A673 (cell line): ENCODE data around the gene PALLD. TPM values are rescaled to one million over a fixed set of nuclear protein-coding genes. Genes with fewer than 3 reads are reported as not detected.

Source experiments
- BruUV-seq: library from RNA; stranded (reverse); fragments of 400-500 nt; replicated peaks from 2 replicates; lab custom pipeline; 2021; lab: Mats Ljungman, UMichigan
- CTCF ChIA-PET: fragments of 300-600 bp; sonication (Branson Sonifier 250); formaldehyde crosslinking; loops from one replicate; lab custom pipeline; 2022; ENCODE audit warnings: antibody characterized with exemption; lab: Charles Lee
- POLR2A ChIA-PET: fragments of 300-600 bp; sonication (Branson Sonifier 250); formaldehyde crosslinking; loops from one replicate; lab custom pipeline; 2022; ENCODE audit warnings: antibody characterized with exemption; ENCODE audit not compliant: low non-redundant PET; lab: Charles Lee
- DNase-seq: peaks from one replicate; pipeline ENCODE4 v3.0.0-alpha.2; 2015; ENCODE audit warnings: low spot score
- H3K27ac ChIP-seq: fragments of 200-600 bp; sonication (generic); 2 replicates; pipeline ENCODE4 v1.5.1; 2016; ENCODE audit warnings: mixed run types, low read depth, mild to moderate bottlenecking, mixed read lengths, antibody characterized with exemption, low read length; ENCODE audit not compliant: poor library complexity, severe bottlenecking
- H3K27me3 ChIP-seq: fragments of 200-600 bp; sonication (generic); replicated peaks from 2 replicates; pipeline ENCODE4 v1.6.1; 2017; ENCODE audit warnings: mixed run types, low read depth, mild to moderate bottlenecking, mixed read lengths, antibody characterized with exemption, low read length; ENCODE audit not compliant: insufficient read depth, poor library complexity
- H3K36me3 ChIP-seq: fragments of 200-600 bp; sonication (generic); 2 replicates; pipeline ENCODE4 v1.6.1; 2016; ENCODE audit warnings: mixed run types, mild to moderate bottlenecking, mixed read lengths, antibody characterized with exemption, low read length; ENCODE audit not compliant: insufficient read depth, poor library complexity, severe bottlenecking
- H3K4me1 ChIP-seq: fragments of 200-600 bp; sonication (generic); 2 replicates; pipeline ENCODE4 v1.6.1; 2017; ENCODE audit warnings: mixed run types, mild to moderate bottlenecking, mixed read lengths, antibody characterized with exemption, low read length; ENCODE audit not compliant: insufficient read depth, poor library complexity, severe bottlenecking
- H3K4me3 ChIP-seq: fragments of 200-600 bp; sonication (generic); 2 replicates; pipeline ENCODE4 v1.5.1; 2016; ENCODE audit warnings: low read depth, mixed run types, mild to moderate bottlenecking, mixed read lengths, low read length; ENCODE audit not compliant: poor library complexity, severe bottlenecking
- H3K9me3 ChIP-seq: fragments of 200-600 bp; sonication (generic); 2 replicates; pipeline ENCODE4 v1.6.1; 2016; ENCODE audit warnings: mixed run types, low read depth, mild to moderate bottlenecking, mixed read lengths, antibody characterized with exemption, low read length; ENCODE audit not compliant: poor library complexity, severe bottlenecking
- EZH2 ChIP-seq: fragments of 200-600 bp; sonication (generic); IDR thresholded peaks from 2 replicates; pipeline ENCODE4 v1.6.1; 2017; ENCODE audit warnings: borderline replicate concordance, low read depth, mild to moderate bottlenecking, mixed read lengths, antibody characterized with exemption, low read length; ENCODE audit not compliant: poor library complexity, severe bottlenecking
- intact Hi-C: fragments of 100-400 bp; cut with micrococcal nuclease; formaldehyde crosslinking; loops from one replicate; pipeline ENCODE4 v1.10.0; 2022; ENCODE audit not compliant: unreplicated experiment
- total RNA-seq: library from RNA; stranded (reverse); gene quantifications from 2 replicates; pipeline ENCODE4 v1.2.3, GENCODE V29; 2021
- TF ChIP-seq, protein P1 (sequence below): fragments of 300-800, 200-600 bp; sonication (generic); conservative IDR thresholded peaks from 2 replicates; pipeline ENCODE4 v1.5.1; 2017; ENCODE audit warnings: low read depth, mild to moderate bottlenecking, antibody characterized with exemption, low read length, moderate library complexity, mixed read lengths

The PALLD gene
- total RNA-seq, 1 experiment from 2014 or later: 44.1 TPM

DNA sequence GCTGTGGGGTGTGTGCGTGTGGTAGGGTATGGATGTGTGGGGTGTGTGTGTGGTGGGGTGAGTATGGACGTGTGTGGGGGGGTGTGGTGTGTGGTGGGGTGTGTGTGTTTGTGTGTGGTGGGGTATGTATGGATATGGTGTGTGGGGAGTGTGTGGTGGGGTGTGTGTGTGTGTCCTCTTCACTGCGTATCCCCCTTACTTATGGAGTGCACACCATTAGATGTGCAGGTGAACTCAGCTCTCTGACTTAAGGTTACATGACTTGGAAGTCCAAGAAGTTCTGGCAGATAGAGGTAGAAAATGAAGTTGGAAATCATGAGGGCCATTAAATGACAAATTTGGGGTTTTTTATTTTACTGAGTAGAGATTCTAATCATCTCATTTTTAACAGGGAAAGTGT is 182.5 kb downstream of the PALLD start:
- Histone ChIP-seq H3K4me3 (no peak overlapping the region), H3K36me3 (no peaks in the 10 kb centered on the region), H3K4me1 (no peaks in the 10 kb centered on the region), H3K27me3 (no peaks in the 10 kb centered on the region), H3K9me3 (no peaks in the 10 kb centered on the region), H3K27ac (no peak overlapping the region)
- POLR2A ChIA-PET: no interaction called here
- CTCF ChIA-PET: no interaction called here
- TF ChIP-seq EZH2: no peak
- TF ChIP-seq, protein P1, sequence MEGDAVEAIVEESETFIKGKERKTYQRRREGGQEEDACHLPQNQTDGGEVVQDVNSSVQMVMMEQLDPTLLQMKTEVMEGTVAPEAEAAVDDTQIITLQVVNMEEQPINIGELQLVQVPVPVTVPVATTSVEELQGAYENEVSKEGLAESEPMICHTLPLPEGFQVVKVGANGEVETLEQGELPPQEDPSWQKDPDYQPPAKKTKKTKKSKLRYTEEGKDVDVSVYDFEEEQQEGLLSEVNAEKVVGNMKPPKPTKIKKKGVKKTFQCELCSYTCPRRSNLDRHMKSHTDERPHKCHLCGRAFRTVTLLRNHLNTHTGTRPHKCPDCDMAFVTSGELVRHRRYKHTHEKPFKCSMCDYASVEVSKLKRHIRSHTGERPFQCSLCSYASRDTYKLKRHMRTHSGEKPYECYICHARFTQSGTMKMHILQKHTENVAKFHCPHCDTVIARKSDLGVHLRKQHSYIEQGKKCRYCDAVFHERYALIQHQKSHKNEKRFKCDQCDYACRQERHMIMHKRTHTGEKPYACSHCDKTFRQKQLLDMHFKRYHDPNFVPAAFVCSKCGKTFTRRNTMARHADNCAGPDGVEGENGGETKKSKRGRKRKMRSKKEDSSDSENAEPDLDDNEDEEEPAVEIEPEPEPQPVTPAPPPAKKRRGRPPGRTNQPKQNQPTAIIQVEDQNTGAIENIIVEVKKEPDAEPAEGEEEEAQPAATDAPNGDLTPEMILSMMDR: no peak
- no peak for DNase-seq
- no TSS peak for BruUV-seq
- intact Hi-C loops: no loop called here

DNA sequence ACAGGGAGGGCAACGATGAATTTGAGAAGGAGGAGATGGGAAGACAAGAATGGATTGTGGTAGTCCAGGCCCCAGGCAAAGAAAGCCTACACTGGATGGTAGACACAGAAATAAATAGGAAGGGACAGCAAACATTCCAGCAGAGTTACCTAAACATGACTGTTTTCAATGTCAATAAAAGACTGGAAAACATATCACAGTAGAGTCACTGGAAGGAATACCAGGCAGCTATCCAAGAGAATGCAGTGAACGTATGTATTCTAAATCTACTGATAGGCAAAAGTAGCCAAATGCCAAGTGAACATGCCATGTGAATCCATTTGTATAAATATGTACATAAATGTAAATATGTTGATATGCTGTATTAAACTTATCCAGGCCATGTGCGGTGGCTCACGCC is 183.0 kb downstream of the PALLD start:
- H3K27me3 ChIP-seq: no peaks in the 10 kb centered on the region
- no peaks in the 10 kb centered on the region for H3K9me3 ChIP-seq
- TF ChIP-seq, protein P1: no peak
- no peak for TF ChIP-seq EZH2
- no peaks in the 10 kb centered on the region for H3K36me3 ChIP-seq
- no peak overlapping the region for H3K27ac ChIP-seq
- no peaks in the 10 kb centered on the region for H3K4me1 ChIP-seq
- POLR2A ChIA-PET: no interaction called here
- CTCF ChIA-PET: no interaction called here
- no peak overlapping the region for H3K4me3 ChIP-seq
- BruUV-seq: no TSS peak
- intact Hi-C loops: no loop called here
- DNase-seq: no peak

DNA sequence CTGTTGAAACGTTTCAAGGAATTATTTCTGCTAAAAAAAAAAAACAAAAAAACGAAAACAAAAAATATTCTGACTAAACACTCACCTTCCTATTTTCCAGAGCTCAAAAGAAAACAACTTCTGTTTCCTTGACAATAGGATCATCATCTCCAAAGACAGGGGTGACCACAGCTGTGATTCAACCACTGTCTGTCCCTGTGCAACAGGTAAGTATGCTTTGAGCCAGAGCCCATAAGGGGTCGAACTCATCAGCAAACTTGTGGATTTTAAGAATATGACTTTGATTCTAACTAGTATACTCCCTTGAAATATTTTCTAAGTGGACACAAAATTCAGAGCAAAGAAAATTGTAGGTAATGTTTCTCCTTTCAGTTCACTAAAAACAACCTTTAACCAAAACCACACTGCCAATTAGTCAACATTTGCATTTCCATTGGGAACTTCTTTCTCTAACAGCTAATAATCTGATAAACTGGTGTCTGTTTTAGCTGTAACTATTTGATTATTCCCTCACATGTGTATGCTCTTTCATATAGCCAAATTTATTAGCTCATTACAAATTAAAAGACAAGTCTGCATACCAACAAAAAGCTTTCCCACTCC is 186.1 kb downstream of the PALLD start:
- ChIA-PET POLR2A (interaction anchor here (0.7 to 0.8 kb wide), 2 partner anchors 795 to 1920 kb away, joined by 5 to 6 read pairs; no protein-coding TSS in a partner anchor), CTCF (no interaction called here)
- intact Hi-C loops: no loop called here
- Histone ChIP-seq H3K27ac (no peak overlapping the region), H3K27me3 (no peaks in the 10 kb centered on the region), H3K4me3 (no peak overlapping the region), H3K9me3 (no peaks in the 10 kb centered on the region), H3K4me1 (no peaks in the 10 kb centered on the region), H3K36me3 (no peaks in the 10 kb centered on the region)
- BruUV-seq: no TSS peak
- TF ChIP-seq EZH2: no peak
- TF ChIP-seq, protein P1: no peak
- no peak for DNase-seq
